ENCODE data around the gene GRID1. TPM values are rescaled to one million over a fixed set of nuclear protein-coding genes. Genes with fewer than 3 reads are reported as not detected.

GRID1 gene
- polyA plus RNA-seq, 1 experiment = 0.49 TPM

- ChIA-PET CTCF (no interaction called here), POLR2A (no interaction called here)
- Histone ChIP-seq H3K4me3 (ENCODE audit: low read depth, low read length) (no peak overlapping the region), H3K36me3 (ENCODE audit: control insufficient read depth, insufficient read depth, low read length) (no peaks in the 10 kb centered on the region), H3K27me3 (ENCODE audit: control insufficient read depth, insufficient read depth, low read length) (no peaks in the 10 kb centered on the region)
- no peak for TF ChIP-seq CTCF (IDR thresholded peaks at IDR 0.05; ENCODE audit: insufficient read depth, low read depth, low read length)
- no peak for DNase-seq (ENCODE audit: low read depth)
Measured at GRCh38 chr10:86172301-86172700, 194.3 kb downstream of the GRID1 start.

- H3K27me3 ChIP-seq (ENCODE audit: control insufficient read depth, insufficient read depth, low read length) = no peaks in the 10 kb centered on the region
- POLR2A ChIA-PET = no interaction called here
- TF ChIP-seq CTCF (IDR thresholded peaks at IDR 0.05; ENCODE audit: insufficient read depth, low read depth, low read length) = no peak
- DNase-seq (ENCODE audit: low read depth) = no peak
- no peak overlapping the region for H3K4me3 ChIP-seq (ENCODE audit: low read depth, low read length)
- CTCF ChIA-PET = no interaction called here
- H3K36me3 ChIP-seq (ENCODE audit: control insufficient read depth, insufficient read depth, low read length) = no peaks in the 10 kb centered on the region
Measured at GRCh38 chr10:86170255-86171108, 196.1 kb downstream of the GRID1 start.

GRCh38 chr10:86169506-86170254 is 196.9 kb downstream of the GRID1 start:
- H3K4me3 ChIP-seq (ENCODE audit: low read depth, low read length) = no peak overlapping the region
- no peaks in the 10 kb centered on the region for H3K27me3 ChIP-seq (ENCODE audit: control insufficient read depth, insufficient read depth, low read length)
- POLR2A ChIA-PET = no interaction called here
- no peaks in the 10 kb centered on the region for H3K36me3 ChIP-seq (ENCODE audit: control insufficient read depth, insufficient read depth, low read length)
- CTCF ChIA-PET = no interaction called here
- no peak for TF ChIP-seq CTCF (IDR thresholded peaks at IDR 0.05; ENCODE audit: insufficient read depth, low read depth, low read length)
- no peak for DNase-seq (ENCODE audit: low read depth)

- Histone ChIP-seq H3K27me3 (ENCODE audit: control insufficient read depth, insufficient read depth, low read length) (no peaks in the 10 kb centered on the region), H3K4me3 (ENCODE audit: low read depth, low read length) (no peak overlapping the region), H3K36me3 (ENCODE audit: control insufficient read depth, insufficient read depth, low read length) (no peaks in the 10 kb centered on the region)
- POLR2A ChIA-PET = no interaction called here
- CTCF ChIA-PET = no interaction called here
- DNase-seq (ENCODE audit: low read depth) = no peak
- TF ChIP-seq CTCF (IDR thresholded peaks at IDR 0.05; ENCODE audit: insufficient read depth, low read depth, low read length) = no peak
Measured at GRCh38 chr10:86169066-86169465, 197.5 kb downstream of the GRID1 start.

- ChIA-PET CTCF (no interaction called here), POLR2A (no interaction called here)
- TF ChIP-seq CTCF (IDR thresholded peaks at IDR 0.05; ENCODE audit: insufficient read depth, low read depth, low read length) = no peak
- no peak overlapping the region for H3K4me3 ChIP-seq (ENCODE audit: low read depth, low read length)
- H3K27me3 ChIP-seq (ENCODE audit: control insufficient read depth, insufficient read depth, low read length) = no peaks in the 10 kb centered on the region
- H3K36me3 ChIP-seq (ENCODE audit: control insufficient read depth, insufficient read depth, low read length) = no peaks in the 10 kb centered on the region
- no peak for DNase-seq (ENCODE audit: low read depth)
Measured at GRCh38 chr10:86168256-86168655, 198.3 kb downstream of the GRID1 start.
